GM19328 (cell line): ENCODE measurements around the gene COL21A1.

Source experiments
- ATAC-seq: cut with Tn5 transposase; IDR thresholded peaks from one replicate; pipeline ENCODE4 v1.9.1; 2021; ENCODE audit warnings: mild to moderate bottlenecking, moderate library complexity; ENCODE audit not compliant: unreplicated experiment

Gene COL21A1

DNA sequence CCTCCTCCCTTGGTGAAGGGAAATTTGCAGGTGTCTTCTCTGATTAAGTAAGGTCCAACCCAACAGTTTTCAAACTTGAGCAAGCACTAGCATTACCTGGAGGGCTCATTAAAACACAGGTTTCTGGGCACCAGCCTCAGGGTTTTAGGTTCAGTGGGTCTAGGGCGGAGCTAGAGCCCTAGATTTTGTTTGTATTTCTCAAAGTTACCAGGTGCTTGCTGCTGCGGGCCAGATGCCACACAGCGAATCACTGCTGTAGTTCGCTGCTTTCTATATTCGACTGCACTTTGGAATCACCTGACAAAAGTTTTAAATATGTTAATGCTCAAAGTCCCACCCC, 869 bp downstream of the COL21A1 start:
- ATAC-seq, result no peak

DNA sequence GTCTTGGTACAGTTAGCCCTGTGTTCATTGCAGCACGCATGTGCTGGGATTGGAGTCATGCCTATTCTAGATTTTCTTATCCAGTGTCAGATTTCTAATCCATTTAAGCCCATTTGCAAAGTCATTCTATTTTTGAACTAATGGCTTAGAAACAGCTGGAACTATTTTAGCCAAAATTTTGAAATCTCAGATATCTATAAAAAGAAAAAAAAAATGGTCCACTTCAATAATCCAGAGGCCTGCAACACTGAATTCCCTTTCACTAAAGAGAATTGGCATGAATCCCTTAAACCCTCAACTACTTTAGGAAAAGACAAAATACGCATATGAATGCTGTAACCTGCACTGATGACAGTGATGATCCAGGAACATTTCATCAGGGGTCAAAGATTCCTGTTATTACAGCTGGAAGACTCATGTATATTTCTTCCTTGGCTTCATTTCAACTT, 1.5 kb downstream of the COL21A1 start:
- ATAC-seq, result no peak

DNA sequence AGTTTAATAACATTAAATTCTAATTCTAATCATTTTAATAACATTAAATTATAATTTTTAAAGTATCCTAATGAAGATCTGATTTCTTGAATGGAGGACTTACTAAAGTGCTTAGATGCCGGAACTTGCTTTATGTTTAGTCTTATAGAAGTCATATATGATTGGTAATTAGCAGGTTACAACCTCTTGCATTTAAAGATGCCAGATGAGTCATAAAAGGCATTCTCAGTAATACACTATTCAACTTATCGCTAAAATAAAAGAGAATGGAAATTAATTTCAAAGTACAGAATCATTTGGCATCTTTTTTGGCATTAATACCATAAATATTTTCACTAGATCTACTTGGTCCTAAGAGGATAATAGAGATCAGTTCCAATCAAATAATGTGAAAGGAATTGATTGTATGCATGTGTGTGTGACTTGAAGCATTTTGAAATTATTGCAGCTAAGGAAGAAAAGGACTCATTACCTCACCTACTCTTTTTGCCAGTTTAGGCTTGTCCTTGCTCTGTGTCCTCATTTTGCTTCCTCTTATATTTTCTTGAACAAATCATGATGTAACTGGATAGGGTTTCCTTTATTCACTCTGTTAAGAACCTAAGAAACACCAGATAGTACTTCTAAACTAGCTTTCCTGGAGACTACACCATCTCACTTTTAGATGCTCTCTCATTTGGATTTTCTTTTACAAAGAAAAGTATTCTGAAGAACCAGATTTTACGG, 2.7 kb downstream of the COL21A1 start:
- no peak for ATAC-seq

DNA sequence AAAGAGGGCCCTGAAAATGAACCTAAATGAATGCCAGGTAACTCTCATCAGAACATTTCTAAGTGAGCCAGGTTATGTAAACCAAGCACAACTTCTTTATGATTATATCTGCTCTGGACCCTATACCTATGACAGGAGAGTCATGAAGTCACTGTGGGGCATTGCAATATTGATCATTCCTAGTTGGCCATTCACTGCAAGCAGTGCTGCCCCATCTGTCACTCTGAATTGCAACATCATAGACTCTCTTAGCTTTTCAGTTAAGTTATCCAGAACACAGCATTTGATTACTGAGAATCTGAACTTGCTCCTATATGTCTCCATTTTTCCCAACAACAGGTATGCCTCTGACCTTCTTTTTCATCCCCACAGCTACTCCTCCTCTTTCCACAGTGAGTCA, 3.3 kb downstream of the COL21A1 start:
- ATAC-seq, result no peak

DNA sequence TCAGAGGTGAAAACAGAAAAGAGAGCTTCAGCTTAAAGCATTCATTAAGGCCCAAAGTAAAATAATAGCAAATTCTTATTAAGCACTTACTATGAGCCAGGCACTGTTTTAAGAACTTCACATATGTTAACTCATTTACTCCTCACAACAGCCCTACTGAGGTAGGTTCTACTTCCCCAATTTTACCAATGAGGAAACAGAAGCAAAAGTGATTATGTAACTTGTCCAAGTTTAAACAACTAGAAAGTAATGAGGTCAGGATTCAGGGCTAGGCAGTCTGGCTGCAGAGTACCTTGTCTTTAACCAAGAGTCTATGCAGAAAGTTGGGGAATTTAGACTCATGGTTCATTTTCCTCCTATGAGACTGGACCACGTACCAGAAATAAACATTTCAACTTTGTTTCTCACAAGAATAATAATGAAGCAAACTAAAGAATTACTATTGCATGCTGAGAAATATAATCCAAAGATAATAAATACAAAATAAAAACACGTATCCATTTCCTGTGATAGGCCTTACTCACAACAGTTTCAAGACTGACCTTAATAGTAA, 3.8 kb downstream of the COL21A1 start:
- ATAC-seq, result peak; percentile 61

DNA sequence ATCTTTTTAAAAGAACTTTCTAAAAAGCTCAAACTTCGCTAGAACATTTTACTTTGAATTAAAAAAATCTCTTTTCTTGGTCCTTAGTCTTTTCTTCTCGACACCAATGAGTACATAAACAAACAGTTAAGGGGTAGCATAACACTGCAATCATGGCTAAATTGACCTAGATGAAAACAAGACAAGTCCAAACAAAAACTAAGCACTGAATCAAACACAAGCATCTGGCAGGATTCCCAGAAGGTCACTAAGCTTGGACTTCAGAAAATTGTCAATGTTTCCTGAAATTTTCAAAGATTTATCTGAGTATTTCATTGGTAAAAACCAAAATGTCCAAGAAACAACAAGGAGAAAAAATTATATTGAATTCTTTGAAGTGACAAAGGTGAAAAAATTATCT, 5.0 kb downstream of the COL21A1 start:
- no peak for ATAC-seq

DNA sequence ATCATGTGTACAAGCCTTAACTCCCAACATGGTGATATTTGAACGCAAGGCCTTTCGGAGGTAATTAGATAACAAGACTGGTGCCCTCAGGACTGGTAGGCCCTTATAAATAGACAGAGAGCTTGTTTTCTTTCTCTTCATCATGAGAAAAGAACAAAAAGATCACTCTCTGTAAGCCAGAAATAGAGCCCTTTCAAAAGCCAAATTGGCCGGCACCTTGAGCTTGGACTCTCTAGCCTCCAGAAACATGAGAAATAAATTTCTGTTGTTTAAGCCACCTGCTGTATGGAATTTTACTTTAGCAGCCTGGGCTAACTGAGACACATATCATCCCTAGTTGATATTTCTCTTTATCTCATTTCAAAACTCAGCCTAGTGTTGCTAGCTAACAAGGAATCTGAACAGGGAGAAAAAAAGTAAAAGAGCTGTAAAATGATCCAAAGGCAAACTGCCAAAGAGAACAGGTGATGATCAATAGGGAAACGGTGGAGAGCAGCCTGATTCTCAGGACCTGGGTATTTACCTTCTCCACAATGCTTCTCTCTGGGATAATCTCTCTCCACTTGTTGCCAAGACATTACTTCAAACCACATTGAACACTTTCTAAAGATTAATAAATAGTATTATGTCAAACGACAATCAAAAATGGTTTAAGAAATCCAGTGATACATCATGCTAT, 6.1 kb downstream of the COL21A1 start:
- ATAC-seq, result no peak

DNA sequence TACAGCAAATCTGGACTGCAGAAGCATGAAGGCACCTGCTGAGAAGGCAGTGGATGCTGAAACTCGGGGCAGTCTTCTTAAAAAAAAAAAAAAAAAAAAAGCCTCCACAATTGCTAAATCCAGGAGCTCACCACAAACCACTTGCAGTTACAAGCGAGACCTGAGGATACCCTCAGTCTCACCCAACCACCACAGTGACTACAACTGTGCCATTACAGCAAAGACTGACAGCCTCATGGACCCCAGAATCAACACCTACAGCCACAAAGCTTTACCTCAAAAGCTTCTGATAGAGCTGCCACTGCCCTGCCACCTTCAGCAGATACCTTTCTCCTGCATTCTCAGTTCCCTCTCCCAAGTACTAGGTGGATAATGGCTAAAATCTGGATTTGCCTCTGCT, 9.0 kb downstream of the COL21A1 start:
- no peak for ATAC-seq

DNA sequence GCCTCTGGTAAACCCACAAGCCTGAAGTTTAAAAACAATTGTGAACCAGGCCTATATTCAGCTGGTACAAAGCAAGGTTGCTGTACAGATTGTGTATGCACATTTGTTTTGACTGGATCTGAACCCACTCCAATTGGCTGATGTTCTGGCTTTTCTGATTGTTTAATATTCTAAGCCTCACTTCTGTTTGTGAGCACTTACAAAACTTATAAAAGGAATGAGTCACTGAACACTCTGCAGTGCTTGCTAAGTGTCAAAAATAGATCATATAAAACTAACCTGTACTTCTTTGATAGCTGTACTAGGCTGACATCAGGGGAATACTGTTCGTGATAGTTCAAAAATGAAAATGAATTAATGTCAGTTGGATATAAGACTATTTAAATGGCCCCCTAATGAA, 12.1 kb downstream of the COL21A1 start:
- ATAC-seq, result no peak

DNA sequence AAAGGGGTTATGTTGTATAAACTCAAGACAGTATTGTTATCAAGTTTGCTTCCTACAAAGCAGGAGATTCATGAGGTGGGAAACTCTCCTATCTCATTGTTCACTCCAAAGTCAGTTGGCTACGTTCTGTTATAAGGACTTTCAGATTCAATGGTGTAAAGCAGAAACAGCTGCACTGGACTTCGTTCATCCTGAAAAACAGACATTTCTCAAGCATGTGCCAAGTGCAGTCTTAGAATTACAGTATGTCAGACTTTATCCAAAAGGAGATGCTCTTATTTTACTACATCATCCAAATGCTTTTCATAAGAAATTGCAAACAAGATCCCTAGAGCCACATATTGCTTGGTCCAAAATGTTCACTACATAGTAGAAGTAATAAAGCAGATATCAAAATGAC, 14.9 kb downstream of the COL21A1 start:
- ATAC-seq, result no peak

DNA sequence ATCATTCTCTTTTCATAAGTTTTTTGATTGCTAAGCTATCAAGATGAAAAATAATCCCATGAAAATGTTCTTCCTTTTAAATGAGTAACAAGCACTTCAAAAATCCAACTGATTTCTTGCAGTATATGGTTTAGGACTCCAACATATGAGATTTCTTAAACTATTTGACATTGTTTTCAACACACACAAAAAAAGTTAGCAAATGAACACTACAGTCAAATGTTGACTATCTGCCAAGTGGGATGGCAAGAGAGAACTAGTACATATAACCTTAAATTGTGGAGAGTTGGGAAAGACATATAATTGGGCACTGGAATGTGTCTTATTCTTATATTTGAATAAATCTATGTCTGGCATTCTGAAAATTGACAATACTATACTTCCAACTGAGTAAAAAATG, 15.6 kb downstream of the COL21A1 start:
- ATAC-seq, result no peak

DNA sequence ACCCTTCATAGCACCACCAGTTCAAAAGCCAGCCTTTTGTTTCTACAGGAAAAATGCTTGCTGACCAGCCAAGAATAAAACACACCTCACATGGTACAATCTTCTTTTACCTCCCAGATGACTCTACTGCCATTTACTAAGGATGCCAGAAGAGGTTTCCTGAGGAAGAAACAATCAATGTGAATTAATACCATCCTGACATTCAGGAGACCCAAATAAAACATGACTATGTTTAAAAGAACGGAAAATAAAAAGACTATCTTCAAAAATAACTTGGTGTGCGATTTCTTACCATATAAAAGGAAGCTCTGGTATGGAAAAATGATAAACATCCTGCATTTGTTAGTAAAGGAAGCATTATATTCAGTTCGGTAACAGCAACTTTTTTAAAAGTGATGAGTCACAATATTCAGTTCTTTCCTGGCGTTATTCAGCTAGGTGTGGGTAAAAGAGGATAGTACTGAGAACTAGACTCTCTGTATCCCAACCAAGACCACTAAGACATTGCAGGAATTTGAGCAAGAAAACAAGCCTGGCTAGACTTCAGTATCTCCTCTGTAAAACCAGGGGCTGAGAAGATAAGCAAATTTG, 16.3 kb downstream of the COL21A1 start:
- ATAC-seq, result no peak

DNA sequence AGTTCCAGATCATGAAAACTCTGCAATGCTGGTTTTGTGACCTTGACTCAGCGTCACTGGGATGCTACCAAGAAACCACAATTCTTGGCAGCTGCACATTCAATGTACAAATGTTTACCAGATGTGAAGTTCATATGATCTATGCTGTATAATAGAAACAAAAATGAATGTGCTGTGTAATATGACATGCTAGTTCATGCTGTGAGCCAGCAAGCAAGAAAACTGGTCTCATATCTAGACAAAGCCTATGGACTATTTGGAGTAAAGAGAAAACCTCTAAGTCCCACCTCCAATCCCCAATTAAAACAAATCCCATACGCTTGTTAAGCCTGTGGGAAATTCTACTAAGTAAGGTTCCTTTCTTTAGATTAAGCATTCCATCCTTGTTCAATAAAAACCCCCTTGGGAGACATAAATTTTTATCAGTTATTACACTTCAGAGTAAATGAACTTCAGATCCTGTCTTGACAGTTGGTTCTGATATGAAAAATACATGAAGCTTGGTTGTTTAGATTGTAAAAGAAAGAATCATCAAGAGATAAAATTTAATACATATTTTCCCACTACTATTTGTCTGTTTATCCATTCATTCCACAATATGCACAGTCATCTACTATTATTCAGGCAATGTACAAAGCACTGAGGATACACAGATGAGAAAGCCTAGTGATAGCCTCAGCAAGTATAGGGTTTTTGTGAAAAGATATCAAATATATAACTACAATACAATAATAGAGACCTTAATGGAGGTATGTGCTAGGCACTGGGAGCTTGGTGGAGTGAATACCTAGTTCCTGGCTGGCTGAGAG, 20.1 kb downstream of the COL21A1 start:
- no peak for ATAC-seq

DNA sequence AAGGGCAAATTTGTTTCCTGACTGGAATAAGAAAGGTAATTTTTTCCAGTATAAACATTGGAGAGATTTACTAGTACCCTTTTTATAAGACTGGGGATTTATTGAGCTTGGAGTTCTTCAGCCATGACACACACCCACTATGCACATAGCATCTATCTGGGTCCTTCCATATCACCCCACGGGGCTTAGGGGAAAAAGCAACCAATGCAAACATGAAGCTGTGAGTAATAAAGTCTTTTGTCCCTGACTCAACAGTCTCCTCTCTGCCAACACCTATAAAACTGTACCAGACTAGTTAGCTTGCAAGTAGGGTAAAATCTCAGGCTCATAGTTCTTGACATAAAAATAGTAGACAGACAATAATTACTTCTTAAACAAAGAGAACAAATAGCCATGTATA, 23.4 kb downstream of the COL21A1 start:
- no peak for ATAC-seq

DNA sequence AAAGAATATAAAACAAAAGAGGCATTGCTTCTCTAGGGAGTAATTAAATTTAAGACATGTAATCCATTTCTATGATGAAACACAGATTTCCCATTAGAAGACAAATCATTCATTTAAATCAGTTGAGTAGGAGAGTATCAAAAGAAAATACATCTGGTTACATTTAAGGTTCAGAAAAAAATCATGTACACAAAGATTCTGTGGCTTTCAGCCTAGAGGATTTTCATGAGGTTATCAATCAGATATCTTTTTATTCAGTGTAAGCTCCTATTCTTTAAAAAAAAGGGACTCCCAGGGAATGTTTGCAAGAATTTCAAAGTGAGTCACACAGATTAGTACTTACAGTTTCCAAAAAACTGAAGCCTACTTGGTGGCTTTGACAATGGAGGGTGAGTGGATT, 24.9 kb downstream of the COL21A1 start:
- no peak for ATAC-seq

DNA sequence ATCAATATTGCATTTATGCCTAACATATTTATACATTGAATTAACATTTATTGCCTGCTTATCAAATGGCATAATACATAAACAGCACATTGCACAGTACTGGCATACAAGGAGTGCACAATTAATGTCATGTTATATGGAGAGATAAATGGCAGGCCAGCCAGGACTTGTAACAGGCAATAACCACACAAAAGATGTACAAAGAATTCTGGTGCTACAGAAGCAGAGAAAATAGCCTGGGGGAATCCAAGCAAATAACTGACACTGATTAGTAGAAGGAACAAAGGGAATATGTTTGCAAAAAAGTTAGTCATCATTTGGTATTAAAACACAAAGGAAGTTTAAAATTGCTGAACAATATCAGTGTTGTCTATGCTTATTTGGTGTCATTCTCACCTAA, 27.3 kb downstream of the COL21A1 start:
- no peak for ATAC-seq

DNA sequence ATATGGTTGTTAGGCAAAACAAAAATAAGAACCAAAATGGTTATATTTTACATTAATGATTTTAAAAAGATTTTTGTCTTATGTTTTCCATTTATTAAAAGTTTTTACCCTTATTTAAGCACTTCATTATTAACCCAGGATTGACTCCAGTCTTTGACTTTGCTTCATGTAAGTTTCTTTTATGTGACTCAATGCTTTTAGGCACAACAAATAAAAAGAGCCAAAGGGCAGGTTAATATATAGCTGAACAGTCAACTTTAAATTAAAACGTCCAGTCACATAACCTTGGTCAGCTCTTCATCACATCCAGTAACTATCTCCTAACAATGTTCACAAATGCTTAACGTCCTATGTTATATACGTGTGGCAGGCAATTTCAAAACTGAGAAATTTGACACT, 32.7 kb downstream of the COL21A1 start:
- no peak for ATAC-seq

DNA sequence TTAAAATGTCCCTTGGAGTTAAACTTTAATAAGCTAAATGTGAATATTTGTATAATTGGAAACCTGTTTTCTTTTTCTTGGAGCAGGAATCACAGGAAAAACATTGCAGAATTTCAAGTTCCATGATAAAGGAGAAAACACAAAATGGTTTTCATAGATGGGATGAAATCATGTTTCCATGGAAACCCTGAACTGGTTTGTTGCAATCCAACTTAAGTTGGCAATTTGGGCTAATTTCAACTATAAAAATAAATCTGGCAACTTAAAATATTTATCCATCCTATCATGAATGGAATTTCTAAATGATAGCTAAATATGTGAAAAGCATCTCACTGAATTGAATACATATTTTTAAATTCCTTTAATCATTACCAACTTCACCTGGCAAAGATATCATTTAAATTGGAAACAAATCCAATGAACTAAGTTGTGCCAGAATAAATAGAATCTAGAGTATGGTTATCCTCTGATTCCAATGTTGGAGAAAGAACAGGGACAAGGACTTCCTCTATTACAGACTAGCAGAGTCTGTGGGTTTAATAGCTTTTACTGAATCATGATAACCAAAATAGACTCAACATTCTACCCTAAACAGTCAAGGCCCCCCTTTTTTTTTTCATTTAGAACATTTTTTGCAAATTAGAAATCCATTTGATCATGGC, 33.2 kb downstream of the COL21A1 start:
- no peak for ATAC-seq

DNA sequence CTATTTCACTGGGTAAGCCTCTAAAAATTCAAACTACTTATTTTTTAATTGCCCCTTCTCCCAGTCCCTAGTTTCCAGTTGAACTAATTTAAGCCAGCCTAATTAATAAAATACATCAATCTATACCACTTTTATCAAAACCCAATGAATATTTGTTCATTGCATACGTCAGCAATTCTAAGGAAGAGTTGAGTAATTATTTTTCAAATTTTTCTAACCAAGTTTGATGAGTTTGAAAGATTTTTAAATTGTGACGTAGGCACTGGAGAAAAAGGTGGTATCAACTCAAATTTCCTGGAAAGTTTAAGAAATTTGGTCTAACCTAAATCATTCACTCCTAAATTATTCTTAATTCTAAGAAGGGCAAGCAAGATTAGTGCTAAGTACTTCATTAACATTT, 35.7 kb downstream of the COL21A1 start:
- ATAC-seq, result no peak

DNA sequence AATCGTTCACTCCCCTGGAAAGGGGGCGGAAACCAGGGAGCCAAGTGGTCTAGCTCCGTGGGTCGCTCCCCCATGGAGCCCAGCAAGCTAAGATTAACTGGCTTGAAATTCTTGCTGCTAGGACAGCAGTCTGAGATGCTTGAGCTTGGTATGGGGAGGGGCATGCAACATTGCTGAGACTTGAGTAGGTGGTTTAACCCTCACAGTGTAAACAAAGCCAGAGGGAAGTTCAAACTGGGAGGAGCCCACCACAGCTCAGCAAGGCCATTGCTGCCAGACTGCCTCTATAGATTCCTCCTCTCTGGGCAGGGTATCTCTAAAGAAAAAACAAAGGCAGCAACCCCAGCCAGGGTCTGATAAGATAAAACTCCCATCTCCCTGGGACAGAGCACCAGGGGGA, 43.2 kb downstream of the COL21A1 start:
- ATAC-seq, result no peak

DNA sequence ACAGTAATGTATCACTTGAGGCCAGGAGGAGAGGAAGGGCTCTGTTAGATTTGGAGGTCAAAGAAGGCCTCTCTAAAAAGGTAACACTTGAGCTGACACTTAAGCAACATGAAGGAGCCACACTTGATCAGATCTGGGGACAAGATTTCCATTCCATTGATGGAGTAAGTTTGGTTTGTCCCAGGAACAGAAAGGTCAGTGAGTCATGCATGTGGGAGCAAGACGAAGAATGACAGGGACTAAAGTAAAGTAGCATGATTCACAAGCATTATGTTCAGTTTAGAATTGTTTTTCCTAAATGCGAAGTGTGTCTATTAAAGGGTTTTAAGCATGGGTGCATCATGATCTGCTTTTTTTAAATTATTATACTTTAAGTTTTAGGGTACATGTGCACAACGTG, 47.4 kb downstream of the COL21A1 start:
- ATAC-seq, result no peak
